Thoracic aorta (tissue), 2 donors: ENCODE results near the gene MYOZ2. TPM values are rescaled to one million over a fixed set of nuclear protein-coding genes. Genes with fewer than 3 reads are reported as not detected.
A peak's percentile ranks its signal among the peaks of the same experiment; 100 is the strongest.

Source experiments
- ATAC-seq: fragments of 150-250 bp; one replicate; pipeline ENCODE4 v1.8.0; 2017; ENCODE audit warnings: low read depth; ENCODE audit not compliant: insufficient number of reproducible peaks, low FRiP score
- DNase-seq: peaks from one replicate; pipeline ENCODE4 v3.0.0-alpha.2; 2020; ENCODE audit warnings: low spot score
- H3K27ac ChIP-seq, 2 donors: fragments of 200-600 bp; sonication (generic); 1 replicate in 1 of 2; 2 replicates in 1 of 2; pipeline ENCODE4 v1.5.1; 2016; ENCODE audit warnings: mild to moderate bottlenecking in 2 of 2, moderate library complexity in 2 of 2
- H3K27me3 ChIP-seq: fragments of 200-600 bp; sonication (generic); replicated peaks from 2 replicates; pipeline ENCODE4 v1.6.0; 2016; ENCODE audit warnings: mild to moderate bottlenecking; ENCODE audit not compliant: insufficient read depth
- H3K36me3 ChIP-seq: fragments of 200-600 bp; sonication (generic); one replicate; pipeline ENCODE4 v1.5.1; 2016
- H3K4me1 ChIP-seq, 2 donors: fragments of 200-600 bp; sonication (generic); 1 replicate in 1 of 2; 2 replicates in 1 of 2; pipeline versions ENCODE4 v1.5.1 to v1.6.0; 2016; ENCODE audit warnings: low read depth in 2 of 2, mild to moderate bottlenecking in 1 of 2; ENCODE audit not compliant: control insufficient read depth in 1 of 2
- H3K4me3 ChIP-seq: fragments of 200-600 bp; sonication (generic); 2 replicates; pipeline ENCODE4 v1.5.1; 2016; ENCODE audit warnings: mild to moderate bottlenecking
- H3K9me3 ChIP-seq: fragments of 200-600 bp; sonication (generic); 2 replicates; pipeline ENCODE4 v1.5.1; 2016
- CTCF ChIP-seq: fragments of 200-600 bp; sonication (generic); IDR thresholded peaks from one replicate; pipeline ENCODE4 v1.5.1; 2019; ENCODE audit warnings: antibody characterized with exemption
- total RNA-seq, 2 donors: library from RNA; depleted of rRNA; stranded (reverse); fragments of >200 nt; gene quantifications; one replicate each; pipeline versions ENCODE4 v1.1.0 to v1.2.3, GENCODE V29; 2016

MYOZ2 gene
- total RNA-seq, 2 donors from 2014 or later, result 11.0 to 11.5 TPM

DNA sequence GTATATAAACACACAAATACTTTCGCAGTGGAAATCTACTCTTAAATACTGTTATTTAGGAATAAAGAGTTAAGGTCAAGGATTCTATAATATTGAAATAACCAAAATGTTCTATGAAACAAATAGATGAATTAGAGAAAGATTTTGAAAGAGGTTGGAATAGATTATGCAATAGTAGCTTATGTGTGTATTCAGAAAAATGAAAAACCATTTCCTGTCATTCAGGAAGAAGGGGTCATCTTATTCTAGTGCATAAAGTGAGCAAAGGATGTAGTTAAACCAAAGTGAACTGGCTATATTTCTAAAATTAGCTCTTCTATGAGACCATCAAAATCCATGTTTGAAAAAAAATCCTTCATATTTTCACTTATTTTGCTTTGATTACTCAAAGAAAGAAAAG is 30.0 kb upstream of the MYOZ2 start:
- peaks cover 36 to 52% of the 10 kb centered on the region in 2 donors for H3K4me1 ChIP-seq
- DNase-seq (no peak), ATAC-seq (no peak)
- H3K36me3 ChIP-seq, result no peaks in the 10 kb centered on the region
- no peak for TF ChIP-seq CTCF
- H3K27ac ChIP-seq, result peak overlapping the region; percentile 40 to 86
- H3K9me3 ChIP-seq, result no peaks in the 10 kb centered on the region
- no peak overlapping the region for H3K4me3 ChIP-seq
- no peaks in the 10 kb centered on the region for H3K27me3 ChIP-seq

DNA sequence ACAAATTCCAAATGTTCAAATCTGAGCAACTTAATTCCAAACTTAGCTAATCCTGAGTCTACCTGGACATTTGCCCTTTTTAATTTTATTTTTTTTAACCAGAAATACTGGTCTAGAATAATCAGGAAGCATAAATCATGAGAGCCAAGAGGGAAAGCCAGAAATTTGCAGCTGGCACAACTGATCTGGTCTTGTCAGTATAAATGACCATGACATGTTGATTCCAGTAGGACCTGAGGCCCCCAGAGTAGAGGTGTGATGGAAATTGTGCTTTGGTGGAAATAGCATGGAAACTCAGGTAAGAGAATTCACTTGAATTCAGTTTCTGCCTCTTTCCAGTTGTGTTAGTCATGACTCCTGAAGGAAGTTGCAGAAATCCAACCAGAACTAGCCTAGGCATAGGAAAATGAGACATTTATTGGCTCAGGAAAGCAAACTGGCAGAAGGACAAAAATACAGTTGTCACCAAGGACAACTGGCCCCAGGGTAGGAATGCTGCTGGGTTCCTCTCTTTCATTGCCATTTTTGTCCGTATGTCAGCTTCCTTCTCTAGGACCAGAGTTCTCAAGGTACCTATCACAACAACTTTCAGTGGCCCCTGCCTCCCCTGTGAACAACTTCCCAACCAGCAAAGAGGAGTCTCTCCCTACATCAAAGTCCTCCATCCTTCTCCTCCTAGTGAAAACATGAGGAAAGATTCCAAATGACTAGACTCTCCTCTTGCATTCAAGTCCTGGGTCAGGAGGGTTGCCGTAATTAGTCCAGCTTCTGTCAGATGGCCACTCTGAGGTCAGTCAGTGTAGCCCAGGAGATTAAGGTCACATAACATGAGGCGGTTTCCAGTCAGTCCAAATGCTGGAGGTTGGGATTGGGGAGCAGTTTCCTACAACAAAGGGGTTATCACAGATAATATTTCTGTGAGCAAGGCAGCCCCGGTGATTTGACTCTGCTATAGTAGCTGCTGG is 29.3 kb upstream of the MYOZ2 start:
- TF ChIP-seq CTCF, result no peak
- Histone ChIP-seq H3K36me3 (no peaks in the 10 kb centered on the region), H3K27me3 (no peaks in the 10 kb centered on the region), H3K4me1 (peaks cover 36 to 47% of the 10 kb centered on the region in 2 donors), H3K4me3 (no peak overlapping the region), H3K27ac (peak overlapping the region; percentile 40 to 86), H3K9me3 (no peaks in the 10 kb centered on the region)
- peak; percentile 1 for ATAC-seq
- no peak for DNase-seq

DNA sequence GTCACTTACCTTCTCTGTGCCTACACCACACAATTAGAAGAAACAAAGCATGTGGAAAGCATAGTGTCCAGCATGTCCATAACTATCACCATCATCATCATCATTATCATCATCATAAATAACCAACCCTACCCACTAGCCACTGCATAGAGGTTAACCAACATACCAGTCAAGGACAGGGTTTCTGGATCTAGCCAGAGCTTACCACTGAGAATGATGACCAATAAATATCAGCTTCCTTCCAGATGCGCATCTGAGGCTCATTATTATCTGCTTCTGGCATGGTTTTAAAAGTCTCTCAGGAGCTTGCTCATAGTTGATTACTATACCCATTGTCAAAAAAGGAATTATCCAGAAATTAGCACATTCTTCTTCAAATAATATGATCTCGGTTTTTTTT is 25.5 kb upstream of the MYOZ2 start:
- H3K9me3 ChIP-seq, result no peaks in the 10 kb centered on the region
- TF ChIP-seq CTCF, result no peak
- peaks cover 26 to 35% of the 10 kb centered on the region in 2 donors for H3K4me1 ChIP-seq
- no peak overlapping the region for H3K27ac ChIP-seq
- DNase-seq, result no peak
- no peaks in the 10 kb centered on the region for H3K36me3 ChIP-seq
- H3K27me3 ChIP-seq, result no peaks in the 10 kb centered on the region
- no peak overlapping the region for H3K4me3 ChIP-seq
- ATAC-seq, result no peak

GRCh38 chr4:119111296-119111695 is 24.3 kb upstream of the MYOZ2 start:
- H3K4me3 ChIP-seq, result no peak overlapping the region
- ATAC-seq (no peak), DNase-seq (no peak)
- no peak overlapping the region for H3K27ac ChIP-seq
- peaks cover 16 to 24% of the 10 kb centered on the region in 2 donors for H3K4me1 ChIP-seq
- H3K27me3 ChIP-seq, result no peaks in the 10 kb centered on the region
- H3K36me3 ChIP-seq, result no peaks in the 10 kb centered on the region
- no peaks in the 10 kb centered on the region for H3K9me3 ChIP-seq
- TF ChIP-seq CTCF, result no peak

DNA sequence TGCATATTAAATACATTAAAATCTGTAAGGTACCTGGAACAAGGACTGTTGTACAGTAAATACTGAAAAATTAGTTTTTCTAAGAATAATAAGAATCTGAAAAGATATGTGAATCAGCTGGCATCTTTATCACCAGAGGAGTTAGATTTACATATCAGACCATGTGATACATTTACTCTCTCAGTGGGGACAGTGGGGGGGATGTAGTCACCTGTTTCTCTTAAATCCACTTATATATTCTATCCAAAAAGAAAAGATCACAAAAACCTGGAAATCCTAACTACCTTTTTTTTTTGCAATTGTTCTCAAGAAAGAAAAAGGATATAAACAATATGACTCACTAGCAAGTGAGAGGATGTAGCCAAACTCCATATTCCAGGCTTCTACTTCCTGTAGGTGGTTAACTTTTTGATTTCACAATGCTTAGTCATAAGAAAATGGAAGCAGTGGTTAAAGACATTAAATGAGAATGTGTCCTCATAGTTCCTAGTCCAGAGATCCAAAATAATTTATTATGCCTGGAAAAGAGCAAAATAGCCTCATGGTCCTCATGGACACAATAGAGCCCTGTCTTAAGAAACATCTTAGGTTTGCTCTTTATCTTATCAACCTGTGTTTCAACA is 22.5 kb upstream of the MYOZ2 start:
- Histone ChIP-seq H3K27me3 (no peaks in the 10 kb centered on the region), H3K4me1 (peaks cover 22 to 23% of the 10 kb centered on the region in 2 donors), H3K27ac (peak overlapping the region; percentile 30 to 52), H3K36me3 (no peaks in the 10 kb centered on the region), H3K9me3 (no peaks in the 10 kb centered on the region), H3K4me3 (no peak overlapping the region)
- no peak for TF ChIP-seq CTCF
- DNase-seq (no peak), ATAC-seq (peak; percentile 93)
